Measurements from ENCODE around the gene SPINK7. TPM values are rescaled to one million over a fixed set of nuclear protein-coding genes. Genes with fewer than 3 reads are reported as not detected.

Gene SPINK7
- total and polyA plus RNA-seq, 2 of the 4 experiments (the other 2 are of a cell fraction) = not detected

DNA sequence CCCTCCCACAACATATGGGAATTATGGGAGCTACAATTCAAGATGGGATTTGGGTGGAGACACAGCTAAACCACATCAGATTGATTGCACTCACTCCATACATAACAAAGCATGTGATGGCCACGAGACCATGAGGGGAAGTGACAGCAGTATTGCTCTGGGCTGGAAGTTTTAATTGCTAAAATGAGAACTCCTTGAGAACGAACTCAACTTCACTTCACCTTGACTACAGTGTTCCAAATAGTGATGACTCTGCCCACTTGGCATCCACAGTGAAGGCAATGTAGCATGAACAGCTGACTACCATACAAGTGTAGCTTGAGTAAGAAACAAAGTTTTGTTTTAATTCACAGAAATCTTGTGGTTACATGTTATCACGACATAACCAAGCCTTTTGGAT, 739 bp upstream of the SPINK7 start:
- no peak overlapping the region for H3K14ac ChIP-seq (replicated peaks; ENCODE audit: low read depth, low read length)
- no peak overlapping the region for H2AFZ ChIP-seq (replicated peaks; ENCODE audit: low read length, poor library complexity)
- H3K36me3 ChIP-seq (ENCODE audit: control insufficient read depth, insufficient read depth, low read length) = no peaks in the 10 kb centered on the region
- no peaks in the 10 kb centered on the region for H3K4me1 ChIP-seq (ENCODE audit: control insufficient read depth, insufficient read depth, low read length)
- DNase-seq = no peak
- CTCF ChIA-PET = no interaction called here
- no peak overlapping the region for H3K27ac ChIP-seq (ENCODE audit: insufficient read depth, low read length)
- no peak overlapping the region for H3K4me2 ChIP-seq (ENCODE audit: low read depth, low read length)
- no peak overlapping the region for H4K8ac ChIP-seq (ENCODE audit: low read depth in 2 of 2, low read length in 2 of 2)
- no peak overlapping the region for H3K9ac ChIP-seq (ENCODE audit: low read depth, low read length)
- H3K9me3 ChIP-seq (ENCODE audit: control insufficient read depth, insufficient read depth, low read length) = no peaks in the 10 kb centered on the region
- H2BK15ac ChIP-seq (ENCODE audit: low read depth, low read length) = no peak overlapping the region
- no peak overlapping the region for H2AK9ac ChIP-seq (replicated peaks; ENCODE audit: low read depth, low read length, poor library complexity)
- no peak overlapping the region for H4K5ac ChIP-seq (ENCODE audit: low read depth, low read length)
- H3K4me3 ChIP-seq (ENCODE audit: insufficient read depth, low read depth, low read length) = no peak overlapping the region
- POLR2A ChIA-PET (ENCODE audit: unreplicated experiment) = no interaction called here
- BruUV-seq (replicated peaks) = no TSS peak
- H3K18ac ChIP-seq (ENCODE audit: low read depth, low read length) = no peak overlapping the region
- H3K4ac ChIP-seq (ENCODE audit: low read depth, low read length) = no peak overlapping the region
- no peak overlapping the region for H2BK5ac ChIP-seq (ENCODE audit: low read depth, low read length, poor library complexity, severe bottlenecking)
- no peak overlapping the region for H4K91ac ChIP-seq (ENCODE audit: insufficient read depth, low read depth, low read length)
- no peak overlapping the region for H2AK5ac ChIP-seq (ENCODE audit: low read depth, low read length)
- dilution Hi-C loops (cut with HindIII; ENCODE audit: low sequenced_read_pairs, unreplicated experiment) = no loop called here
- no peaks in the 10 kb centered on the region for H3K9me1 ChIP-seq (ENCODE audit: insufficient read depth, low read length)
- no peaks in the 10 kb centered on the region for H3K27me3 ChIP-seq (ENCODE audit: control insufficient read depth, insufficient read depth, low read length)
- TF ChIP-seq MAFK (IDR thresholded peaks at IDR 0.05; ENCODE audit: low read depth, low read length) (no peak), MXI1 (IDR thresholded peaks at IDR 0.05; ENCODE audit: borderline replicate concordance, low read depth, low read length) (no peak), BHLHE40 (IDR thresholded peaks at IDR 0.05; ENCODE audit: low read depth, low read length) (no peak), RAD21 (IDR thresholded peaks at IDR 0.05; ENCODE audit: low read length) (no peak), CHD1 (IDR thresholded peaks at IDR 0.05; ENCODE audit: low read depth, low read length) (no peak), FOS (IDR thresholded peaks at IDR 0.05; ENCODE audit: low read depth, low read length) (no peak), USF2 (IDR thresholded peaks at IDR 0.05; ENCODE audit: low read depth, low read length) (no peak)
- TF ChIP-seq, protein P1, sequence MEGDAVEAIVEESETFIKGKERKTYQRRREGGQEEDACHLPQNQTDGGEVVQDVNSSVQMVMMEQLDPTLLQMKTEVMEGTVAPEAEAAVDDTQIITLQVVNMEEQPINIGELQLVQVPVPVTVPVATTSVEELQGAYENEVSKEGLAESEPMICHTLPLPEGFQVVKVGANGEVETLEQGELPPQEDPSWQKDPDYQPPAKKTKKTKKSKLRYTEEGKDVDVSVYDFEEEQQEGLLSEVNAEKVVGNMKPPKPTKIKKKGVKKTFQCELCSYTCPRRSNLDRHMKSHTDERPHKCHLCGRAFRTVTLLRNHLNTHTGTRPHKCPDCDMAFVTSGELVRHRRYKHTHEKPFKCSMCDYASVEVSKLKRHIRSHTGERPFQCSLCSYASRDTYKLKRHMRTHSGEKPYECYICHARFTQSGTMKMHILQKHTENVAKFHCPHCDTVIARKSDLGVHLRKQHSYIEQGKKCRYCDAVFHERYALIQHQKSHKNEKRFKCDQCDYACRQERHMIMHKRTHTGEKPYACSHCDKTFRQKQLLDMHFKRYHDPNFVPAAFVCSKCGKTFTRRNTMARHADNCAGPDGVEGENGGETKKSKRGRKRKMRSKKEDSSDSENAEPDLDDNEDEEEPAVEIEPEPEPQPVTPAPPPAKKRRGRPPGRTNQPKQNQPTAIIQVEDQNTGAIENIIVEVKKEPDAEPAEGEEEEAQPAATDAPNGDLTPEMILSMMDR (conservative IDR thresholded peaks at IDR 0.05; ENCODE audit: low read depth, low read length) = no peak
- TF ChIP-seq, protein P2, sequence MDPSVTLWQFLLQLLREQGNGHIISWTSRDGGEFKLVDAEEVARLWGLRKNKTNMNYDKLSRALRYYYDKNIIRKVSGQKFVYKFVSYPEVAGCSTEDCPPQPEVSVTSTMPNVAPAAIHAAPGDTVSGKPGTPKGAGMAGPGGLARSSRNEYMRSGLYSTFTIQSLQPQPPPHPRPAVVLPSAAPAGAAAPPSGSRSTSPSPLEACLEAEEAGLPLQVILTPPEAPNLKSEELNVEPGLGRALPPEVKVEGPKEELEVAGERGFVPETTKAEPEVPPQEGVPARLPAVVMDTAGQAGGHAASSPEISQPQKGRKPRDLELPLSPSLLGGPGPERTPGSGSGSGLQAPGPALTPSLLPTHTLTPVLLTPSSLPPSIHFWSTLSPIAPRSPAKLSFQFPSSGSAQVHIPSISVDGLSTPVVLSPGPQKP (IDR thresholded peaks at IDR 0.05; ENCODE audit: borderline replicate concordance, low read depth, low read length) = no peak
- intact Hi-C loops (cut with micrococcal nuclease) = no loop called here
- H3K56ac ChIP-seq (ENCODE audit: extremely low read depth, insufficient read depth, low read length) = no peak overlapping the region
- no CpG with 5 or more reads among the region's 3 CpGs for WGBS, 2 experiments (ENCODE audit: extremely low coverage in 2 of 2, insufficient read length in 1 of 2)
- H3K23ac ChIP-seq (ENCODE audit: low read depth, low read length) = no peak overlapping the region
- no peak overlapping the region for H2BK120ac ChIP-seq (ENCODE audit: low read depth, low read length)
- H2BK20ac ChIP-seq (ENCODE audit: low read depth, low read length) = no peak overlapping the region
- H4K20me1 ChIP-seq (ENCODE audit: insufficient read depth, low read length) = no peaks in the 10 kb centered on the region
- in situ Hi-C loops (cut with MboI; ENCODE audit: low sequenced_read_pairs) = no loop called here
- no peak for ATAC-seq (ENCODE audit: low read depth)
- no peaks in the 10 kb centered on the region for H3K79me1 ChIP-seq (ENCODE audit: low read depth in 1 of 2, low read length in 2 of 2)
